ENCODE data around the gene ZFP62.

ZFP62 gene

DNA sequence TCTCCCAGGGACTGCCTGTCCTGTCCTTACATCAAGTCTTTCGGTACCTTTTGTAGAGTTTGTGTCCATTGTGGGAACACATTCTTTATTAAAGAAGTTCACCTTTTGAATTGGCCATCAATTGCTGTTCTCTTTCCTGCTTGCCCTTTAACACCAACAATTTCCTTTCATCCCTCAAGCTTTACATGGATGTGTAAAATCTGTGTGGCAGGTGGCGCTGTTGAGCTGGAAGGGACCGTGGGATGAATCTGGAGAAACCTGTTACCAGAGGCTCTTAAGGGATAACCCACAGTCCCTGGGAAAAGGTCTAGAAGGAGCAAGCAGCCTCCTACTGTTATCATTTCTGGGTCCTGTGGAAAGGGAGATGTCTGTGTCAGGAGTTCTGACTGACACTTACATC, 7.9 kb upstream of the ZFP62 start:
- DNase-seq (ENCODE audit: low spot score), result peak; percentile 69

DNA sequence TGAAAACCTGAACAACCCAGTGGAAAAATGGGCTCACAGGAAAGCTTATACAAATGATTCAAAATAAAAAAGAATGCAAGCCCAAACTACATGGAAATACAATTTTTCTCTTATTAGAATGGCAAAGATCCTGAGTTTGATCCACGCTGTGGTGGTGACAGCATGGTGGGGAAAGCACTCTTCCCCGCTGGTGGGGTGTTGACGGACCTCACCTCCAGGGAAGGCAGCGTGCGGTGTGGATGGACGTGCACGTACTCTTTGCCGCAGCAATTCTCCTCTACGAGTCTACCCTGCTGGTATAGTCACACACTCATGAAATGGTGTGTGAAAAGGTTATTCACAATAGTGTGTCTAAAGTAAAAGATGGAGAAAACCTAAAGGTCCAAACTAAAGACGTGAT, 5.9 kb upstream of the ZFP62 start:
- no peak for DNase-seq (ENCODE audit: low spot score)

DNA sequence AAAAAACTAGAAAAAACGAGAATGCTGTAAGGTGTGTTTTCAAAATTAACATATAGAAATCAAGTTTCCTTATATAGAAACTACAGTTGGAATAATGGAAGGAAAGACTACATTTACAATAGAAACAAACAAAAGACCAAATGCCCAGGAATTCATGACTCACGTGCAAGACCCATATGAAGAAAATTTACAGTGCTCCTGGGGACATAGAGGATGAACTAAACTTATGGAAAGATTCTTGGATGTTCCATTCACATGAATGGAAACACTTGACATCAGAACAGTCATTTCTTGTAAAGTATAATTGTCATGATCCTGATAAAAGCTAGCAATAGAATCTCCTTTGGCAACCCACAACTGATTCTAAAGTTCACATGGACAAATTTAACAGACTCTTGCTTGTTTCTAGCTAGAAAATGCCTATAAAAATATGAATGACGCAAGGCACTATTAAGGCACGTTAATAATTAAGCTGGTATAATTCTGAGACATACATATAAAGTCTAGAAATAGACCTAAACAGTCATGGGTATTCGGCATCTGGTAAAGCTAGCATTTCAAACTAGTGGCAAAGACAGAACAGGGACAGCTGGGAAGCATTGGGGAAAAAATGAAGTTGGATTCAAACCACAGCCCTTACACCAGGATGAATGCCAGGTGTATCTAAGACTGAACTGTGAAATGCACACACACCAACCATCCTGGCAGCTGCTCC, 5.1 kb upstream of the ZFP62 start:
- DNase-seq (ENCODE audit: low spot score), result no peak

DNA sequence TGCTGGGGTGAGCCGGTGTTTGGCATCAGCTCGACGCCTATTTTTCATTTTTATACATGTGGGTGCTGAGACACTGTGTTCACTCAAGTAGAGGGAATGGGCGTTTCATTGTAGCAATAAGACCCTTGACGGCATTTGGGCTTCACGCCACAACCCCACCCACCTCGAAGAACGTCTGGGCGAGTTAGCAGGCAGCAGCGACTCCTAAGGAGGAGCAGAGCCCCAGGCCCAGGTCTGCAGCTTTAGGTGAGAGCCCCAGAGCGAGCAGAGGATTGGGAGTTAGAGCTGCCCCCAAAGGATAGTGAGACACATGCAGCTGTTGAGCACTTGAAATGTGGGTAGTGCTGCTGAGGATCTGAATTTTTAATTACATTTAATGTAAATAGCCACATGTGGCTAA, 1.6 kb upstream of the ZFP62 start:
- no peak for DNase-seq (ENCODE audit: low spot score)

DNA sequence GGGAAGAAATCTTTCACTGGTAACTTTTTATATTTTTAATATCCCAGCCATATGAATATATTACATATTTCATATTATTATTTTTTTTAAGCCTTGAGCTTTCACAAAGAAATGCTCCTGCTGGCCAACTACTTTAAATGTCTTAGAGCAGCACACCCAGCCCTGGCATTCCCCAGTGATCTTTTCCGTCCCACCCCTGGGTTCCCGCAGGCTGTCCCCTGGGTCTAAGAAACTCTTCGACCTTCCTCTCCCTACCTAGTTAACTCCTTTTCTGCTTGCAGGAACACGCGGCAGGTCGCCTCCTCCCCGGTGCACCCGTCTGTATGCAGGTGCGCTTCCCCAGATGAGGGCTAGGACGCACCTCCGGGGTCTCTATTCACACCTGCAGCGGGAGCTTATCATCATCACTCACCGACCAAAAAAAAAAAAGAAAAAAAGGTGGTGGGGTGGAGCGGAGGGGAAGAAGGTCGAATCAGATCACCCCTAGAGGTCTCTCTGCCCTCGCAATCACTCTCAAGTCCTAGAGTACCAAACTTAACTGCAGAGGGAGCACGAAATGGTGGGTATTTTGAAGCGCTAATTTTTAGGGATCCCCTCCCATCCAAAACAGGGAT, 696 bp downstream of the ZFP62 start:
- peak; percentile 19 for DNase-seq (ENCODE audit: low spot score)

DNA sequence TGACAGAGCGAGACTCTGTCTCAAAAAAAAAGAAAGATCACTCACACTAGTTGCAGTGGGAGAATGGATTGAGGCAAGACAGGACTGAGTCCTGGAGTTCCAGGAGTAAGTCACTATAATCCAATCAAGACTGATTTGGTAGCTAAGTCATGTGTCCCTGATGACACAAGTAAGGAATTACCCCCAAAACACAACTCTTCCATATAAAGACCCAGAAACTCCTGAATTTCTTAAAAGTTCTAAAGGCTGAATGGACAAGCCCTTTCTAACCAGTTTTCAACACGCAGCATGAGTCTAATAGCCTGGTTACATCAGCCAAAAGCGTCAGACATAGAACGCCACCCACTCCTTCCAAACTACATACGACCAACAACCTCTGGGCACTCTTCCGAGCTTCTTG, 2.5 kb downstream of the ZFP62 start:
- no peak for DNase-seq (ENCODE audit: low spot score)

DNA sequence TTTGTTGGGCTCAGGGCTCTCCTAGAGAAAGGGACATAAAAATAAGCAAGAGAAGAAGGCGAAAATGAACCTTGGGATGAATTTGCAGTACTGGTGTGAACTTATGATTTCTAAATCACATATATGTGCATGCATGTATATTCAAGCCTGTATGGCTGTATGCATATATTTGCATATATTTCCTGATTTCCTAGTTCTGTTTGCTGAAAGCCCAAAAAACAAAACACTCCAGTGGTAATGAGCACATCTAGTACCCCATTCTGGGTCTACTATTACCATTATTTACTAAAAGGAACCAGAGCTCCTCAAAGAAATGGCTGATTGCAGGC, 7.3 kb downstream of the ZFP62 start:
- DNase-seq (ENCODE audit: low spot score), result no peak

DNA sequence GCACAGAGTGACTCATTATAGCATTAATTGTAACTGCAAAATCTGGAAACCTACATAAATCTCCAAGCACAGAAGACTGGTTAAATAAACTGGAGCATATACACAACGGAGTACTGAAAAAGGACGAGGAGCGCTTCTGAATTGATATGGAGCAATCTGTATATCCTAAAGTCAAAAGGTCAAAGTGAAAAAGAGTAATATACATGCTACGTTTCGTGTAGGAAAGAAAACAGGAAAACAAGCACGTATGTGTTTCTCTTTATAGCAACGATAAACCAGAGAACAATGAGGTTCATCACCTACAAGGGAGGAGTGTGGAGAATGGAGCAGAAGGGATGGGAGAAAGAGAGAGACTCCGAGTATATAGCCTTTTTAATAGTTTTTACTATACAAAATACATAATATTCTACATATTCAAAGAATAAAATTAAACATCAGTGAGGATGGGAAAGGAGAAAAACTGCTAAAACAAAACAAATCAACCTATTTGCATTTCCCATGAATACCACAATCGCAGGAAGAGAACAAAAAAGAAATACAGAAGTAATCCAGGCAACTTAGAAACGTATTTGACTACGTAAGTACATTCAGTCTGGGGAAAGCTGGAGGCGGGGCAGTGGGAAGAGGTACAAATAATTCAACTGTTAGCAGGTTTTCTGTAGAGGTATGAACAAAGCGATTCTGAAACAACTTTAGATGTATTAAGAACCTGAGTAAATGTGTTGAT, 7.8 kb downstream of the ZFP62 start:
- no peak for DNase-seq (ENCODE audit: low spot score)

DNA sequence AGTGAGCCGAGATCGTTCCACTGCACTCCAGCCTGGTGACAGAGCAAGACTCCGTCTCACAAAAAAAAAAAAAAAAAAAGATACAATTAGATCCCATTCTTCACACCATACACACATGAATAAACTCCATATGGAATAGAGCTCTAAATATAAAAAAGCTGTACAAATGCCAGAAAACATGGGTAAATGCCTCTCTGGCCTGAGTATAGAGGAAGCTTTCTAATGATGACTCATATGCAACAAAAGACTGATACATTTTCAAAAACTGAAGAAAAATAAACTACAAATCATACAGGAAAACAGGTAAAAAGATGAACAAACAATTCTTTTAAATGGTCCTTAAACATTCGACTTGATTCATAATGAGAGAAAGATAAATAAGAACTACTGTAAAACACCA, 8.6 kb downstream of the ZFP62 start:
- no peak for DNase-seq (ENCODE audit: low spot score)

DNA sequence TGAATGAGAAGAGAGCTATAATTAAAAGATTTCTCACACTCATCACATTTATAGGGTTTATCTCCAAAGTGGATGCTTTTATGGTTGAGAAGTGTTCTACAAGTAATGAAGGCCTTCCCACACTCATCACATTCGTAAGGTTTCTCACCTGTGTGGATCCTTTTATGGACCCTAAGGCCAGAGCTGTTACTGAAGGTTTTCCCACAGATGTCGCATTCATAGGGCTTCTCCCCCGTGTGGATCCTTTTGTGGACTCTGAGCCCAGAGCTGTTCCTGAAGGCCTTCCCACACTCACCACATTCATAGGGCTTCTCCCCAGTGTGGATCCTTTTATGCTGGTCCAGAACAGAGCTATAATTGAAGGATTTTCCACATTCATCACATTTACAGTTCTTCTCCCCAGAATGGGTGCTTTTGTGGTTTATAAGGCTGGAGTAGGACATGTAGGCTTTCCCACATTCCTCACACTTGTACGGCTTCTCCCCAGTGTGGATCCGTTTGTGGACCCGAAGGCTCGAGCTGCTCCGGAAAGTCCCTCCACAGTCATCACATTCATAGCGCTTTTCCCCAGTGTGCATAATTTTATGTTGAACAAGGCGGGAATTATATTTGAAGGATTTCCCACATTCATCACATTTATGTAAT, 10.5 kb downstream of the ZFP62 start:
- DNase-seq (ENCODE audit: low spot score), result no peak

DNA sequence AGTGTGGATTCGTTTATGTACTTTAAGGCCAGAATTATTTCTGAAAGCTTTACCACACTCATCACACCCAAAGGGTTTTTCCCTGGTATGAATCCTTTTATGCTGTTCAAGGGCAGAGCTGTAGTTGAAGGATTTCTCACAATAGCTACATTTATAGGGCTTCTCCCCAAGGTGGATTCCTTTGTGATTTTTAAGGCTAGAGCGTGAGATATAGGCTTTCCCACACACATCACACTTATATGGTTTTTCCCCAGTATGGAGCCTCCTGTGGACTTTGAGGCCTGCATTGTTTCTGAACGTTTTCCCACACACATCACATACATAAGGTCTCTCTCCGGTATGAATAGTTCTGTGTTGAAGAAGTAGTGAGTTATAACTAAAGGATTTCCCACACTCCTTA, 11.2 kb downstream of the ZFP62 start:
- no peak for DNase-seq (ENCODE audit: low spot score)

DNA sequence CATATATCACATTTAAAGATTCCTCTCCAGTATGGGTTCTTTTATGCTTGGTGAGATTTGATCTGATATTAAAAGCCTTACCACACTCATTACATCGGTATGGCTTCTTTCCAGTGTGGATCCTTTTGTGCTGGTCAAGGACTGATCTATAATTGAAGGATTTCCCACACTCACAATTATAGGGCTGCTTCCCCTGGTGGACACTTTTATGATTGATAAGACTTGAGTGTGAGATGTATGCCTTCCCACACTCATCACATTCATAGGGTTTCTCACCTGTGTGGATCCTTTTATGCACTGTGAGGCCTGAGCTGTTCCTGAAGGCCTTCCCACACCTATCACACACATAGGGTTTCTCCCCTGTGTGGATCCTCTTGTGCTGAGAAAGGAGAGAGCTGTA, 12.2 kb downstream of the ZFP62 start:
- no peak for DNase-seq (ENCODE audit: low spot score)

DNA sequence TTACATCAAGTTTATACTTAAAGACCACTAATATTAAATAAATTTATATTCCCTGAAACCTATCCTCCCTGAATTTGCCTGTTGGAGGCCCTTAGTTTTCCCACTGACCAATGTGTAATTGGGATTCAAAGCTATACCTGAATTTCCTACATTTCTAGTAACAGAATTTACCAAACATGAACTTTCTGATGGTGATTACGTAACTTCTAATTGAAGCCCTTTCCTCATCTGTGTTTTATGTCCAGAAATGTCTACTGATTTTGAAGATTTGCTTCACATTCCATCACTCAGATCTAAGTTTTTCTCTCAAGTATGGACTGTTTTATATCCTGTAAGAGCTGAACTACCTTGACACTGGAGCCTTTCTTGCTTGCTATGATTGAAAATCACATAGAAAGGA, 12.8 kb downstream of the ZFP62 start:
- no peak for DNase-seq (ENCODE audit: low spot score)

DNA sequence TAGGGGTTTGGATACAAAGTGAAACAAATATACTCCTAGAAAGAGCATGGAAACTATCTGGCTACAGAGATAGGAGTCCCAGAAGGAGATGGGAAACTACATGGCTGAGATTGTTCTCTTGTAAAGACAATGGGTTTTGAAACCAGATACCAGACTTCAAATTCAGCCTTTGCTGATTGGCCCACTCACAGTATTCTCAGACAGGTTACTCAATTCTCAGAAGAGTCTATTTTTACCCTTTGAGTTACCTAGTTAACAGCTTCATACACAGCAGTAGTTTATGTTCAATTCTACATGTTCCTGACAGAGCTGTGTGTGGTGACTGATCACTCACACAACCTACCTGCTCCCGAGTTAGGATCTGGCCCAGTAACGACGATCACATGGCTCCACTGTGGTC, 14.1 kb downstream of the ZFP62 start:
- no peak for DNase-seq (ENCODE audit: low spot score)

DNA sequence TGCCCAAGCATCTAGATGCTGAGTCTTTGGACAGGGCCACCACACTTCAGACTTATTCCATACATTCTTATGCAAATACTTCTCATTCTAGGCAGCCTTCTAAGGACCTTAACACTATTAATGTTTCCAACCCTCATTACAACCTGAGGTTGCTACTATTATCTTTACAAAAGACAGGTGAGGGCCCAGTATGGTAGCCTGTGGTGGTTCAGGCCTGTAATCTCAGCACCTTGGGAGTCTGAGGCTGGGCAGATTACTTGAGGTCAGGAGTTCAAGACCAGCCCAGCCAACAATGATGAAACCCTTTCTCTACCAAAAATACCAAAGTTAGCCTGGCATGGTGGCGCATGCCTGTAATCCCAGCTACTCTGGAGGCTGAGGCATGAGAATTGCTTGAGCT, 16.2 kb downstream of the ZFP62 start:
- no peak for DNase-seq (ENCODE audit: low spot score)

DNA sequence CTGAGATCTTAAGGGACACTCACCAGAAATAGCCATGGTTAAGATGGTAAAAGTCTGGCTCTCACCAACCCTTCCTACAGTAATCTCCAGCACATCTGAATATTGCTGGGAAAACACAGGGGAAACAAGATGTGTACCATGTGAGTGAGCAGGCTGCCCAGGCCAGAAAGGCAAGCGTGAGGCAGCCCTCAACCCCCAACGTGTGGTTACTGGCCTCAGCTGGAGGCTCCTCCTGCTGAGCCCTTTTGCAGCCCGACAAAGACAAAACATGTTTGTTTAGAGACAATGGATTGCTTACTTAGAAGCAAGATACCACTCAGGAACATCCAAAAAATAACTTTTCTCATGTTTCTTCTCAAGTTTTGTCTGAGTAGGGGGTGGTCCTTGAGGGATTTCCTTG, 16.6 kb downstream of the ZFP62 start:
- DNase-seq (ENCODE audit: low spot score), result no peak

DNA sequence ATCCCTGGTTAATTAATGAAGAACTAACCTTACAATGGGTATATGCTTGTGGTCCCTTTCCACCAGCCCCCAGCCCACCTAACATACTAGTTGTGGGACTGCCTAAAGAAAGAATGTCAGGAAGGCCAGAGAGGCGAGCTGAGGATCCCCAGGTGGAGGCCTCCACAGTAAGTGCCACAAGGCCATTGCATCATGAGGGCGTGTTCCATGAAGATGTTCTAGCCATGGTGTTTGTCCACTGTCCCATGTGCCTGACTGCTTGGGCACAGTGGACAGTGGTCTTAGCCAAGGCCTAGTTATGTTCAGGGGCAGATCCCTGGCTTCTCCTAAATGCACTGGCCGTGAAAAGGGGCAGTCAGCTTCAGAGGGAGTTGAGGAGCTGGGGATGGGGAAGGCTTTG, 21.1 kb downstream of the ZFP62 start:
- DNase-seq (ENCODE audit: low spot score), result no peak

DNA sequence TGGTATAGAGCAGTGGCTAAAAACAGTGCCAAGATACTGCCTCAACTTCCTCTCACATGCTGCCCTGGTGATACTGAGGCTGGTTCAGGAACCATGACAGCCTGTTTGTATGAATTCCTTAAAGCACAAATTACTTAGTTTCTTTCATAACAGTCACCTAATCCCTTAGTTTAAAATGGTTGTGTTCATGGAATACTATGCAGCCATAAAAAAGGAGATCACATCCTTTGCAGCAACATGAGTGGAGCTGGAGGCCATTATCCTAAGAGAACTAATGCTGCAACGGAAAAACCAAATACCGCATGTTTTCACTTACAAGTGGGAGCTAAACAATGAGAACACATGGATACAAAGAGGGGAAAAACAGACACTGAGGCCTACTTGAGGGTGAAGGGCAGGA, 21.8 kb downstream of the ZFP62 start:
- DNase-seq (ENCODE audit: low spot score), result no peak

DNA sequence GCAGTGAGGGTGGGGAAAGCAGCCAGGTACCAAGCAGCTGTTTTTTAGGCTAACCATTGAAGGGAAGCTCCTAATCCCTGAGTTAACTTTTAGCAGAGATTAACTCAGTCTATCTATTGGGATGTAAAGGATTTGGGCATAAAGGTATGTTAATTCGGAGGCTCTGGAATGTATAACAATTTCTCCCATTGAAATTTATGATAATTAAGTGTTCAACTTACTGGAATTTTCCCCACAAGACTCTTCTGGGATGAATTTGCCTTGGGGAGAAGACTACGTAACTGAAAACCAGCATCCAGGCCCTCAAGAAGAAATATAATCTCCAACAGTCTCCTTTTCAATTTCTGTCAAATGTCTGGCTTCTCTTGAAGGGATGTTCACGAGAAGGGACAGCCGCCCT, 23.6 kb downstream of the ZFP62 start:
- DNase-seq (ENCODE audit: low spot score), result no peak

DNA sequence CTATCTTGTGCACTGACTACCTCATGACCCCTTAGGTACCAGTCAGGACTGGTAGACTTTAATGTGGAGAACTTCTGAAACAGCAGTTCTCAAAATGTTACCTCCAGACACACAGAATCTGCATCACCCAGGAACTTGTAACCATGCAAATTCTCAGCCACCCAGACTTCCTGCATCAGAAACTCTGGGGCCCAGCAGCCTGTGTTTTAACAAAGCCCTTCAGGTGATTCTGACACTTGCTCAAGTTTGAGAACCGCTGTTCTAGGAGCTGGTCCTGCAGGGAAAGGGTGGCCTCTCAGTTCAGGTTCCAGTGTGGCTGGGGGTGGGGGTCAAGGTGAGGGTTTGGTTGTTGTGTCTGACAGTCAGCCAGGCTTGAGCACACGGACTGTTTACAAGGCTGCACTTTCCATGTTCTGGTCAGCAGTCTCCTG, 28.4 kb downstream of the ZFP62 start:
- DNase-seq (ENCODE audit: low spot score), result no peak

DNA sequence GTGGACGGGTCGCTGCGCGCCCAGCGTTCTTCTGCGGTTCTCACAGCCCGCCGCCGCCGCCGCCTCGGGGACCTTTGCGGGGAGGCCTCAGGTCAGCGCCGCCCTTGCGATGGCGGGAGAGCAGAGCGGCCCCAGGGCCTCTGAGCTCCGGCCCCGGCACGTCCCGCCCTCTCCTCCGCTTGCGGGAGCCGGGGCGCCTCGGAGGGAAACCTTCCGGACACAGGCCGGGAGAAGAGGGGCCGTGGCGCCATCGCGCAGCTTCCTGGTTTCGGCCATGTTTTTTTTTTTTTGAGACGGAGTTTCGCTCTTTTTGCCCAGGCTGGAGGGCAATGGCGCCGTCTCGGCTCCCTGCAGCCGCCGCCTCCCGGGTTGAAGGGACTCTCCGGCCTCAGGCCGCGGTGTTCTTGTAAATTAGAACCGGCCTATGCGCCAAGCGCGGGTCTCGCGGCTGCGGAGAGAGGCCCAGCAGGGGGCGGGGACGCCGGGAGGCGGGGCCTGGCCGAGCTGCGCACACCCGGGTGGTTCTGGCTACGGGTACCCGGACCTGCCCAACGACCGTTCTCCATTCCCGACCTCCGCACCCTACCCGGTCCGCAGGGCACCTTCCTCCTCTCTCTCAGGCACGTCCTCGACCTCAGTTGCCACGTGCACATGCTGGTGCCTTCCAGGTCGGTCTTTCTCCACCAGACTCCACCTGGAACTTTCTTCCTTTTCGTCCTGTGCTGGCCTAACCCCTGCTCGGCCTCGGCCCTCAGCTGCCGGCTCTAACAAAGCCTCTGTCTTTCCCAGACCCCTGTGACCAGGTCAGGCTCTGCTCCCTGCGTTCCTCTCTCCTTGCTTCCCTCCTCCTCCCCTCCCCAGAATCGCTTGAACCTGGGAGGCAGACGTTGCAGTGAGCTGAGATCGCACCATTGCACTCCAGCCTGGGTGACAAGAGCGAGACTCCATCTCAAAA, 29.7 kb downstream of the ZFP62 start:
- peak; percentile 84 for DNase-seq (ENCODE audit: low spot score)

Data from hepatic stellate cell (primary cell).